Smooth muscle cell (in vitro differentiated cells): ENCODE measurements around the gene SLC13A5. TPM values are rescaled to one million over a fixed set of nuclear protein-coding genes. Genes with fewer than 3 reads are reported as not detected.
"Not testable (repeated sequence)": the region's sequence is repeated elsewhere in the genome, so short reads cannot be mapped to it uniquely, and the experiment has no call there.

Experiments used
- DNase-seq: peaks from one replicate; lab custom pipeline; 2025; ENCODE audit not compliant: unreplicated experiment; lab: John Stamatoyannopoulos, UW
- H2AFZ ChIP-seq: fragments of 200-600 bp; sonication (generic); 2 replicates; pipeline ENCODE4 v1.6.0; 2016; ENCODE audit warnings: antibody characterized with exemption, low read depth, mild to moderate bottlenecking
- H3F3A ChIP-seq: fragments of 200-600 bp; sonication (generic); 2 replicates; pipeline ENCODE4 v1.6.0; 2017; ENCODE audit warnings: antibody characterized with exemption, low read depth
- H3K27ac ChIP-seq: fragments of 200-600 bp; sonication (generic); 2 replicates; pipeline ENCODE4 v1.5.1; 2016; ENCODE audit warnings: low read depth, mild to moderate bottlenecking
- H3K27me3 ChIP-seq: fragments of 200-600 bp; sonication (generic); 2 replicates; pipeline ENCODE4 v1.6.1; 2016; ENCODE audit warnings: low read depth, mild to moderate bottlenecking
- H3K36me3 ChIP-seq: fragments of 200-600 bp; sonication (generic); 2 replicates; pipeline ENCODE4 v1.5.1; 2016; ENCODE audit warnings: low read depth
- H3K4me1 ChIP-seq: fragments of 200-600 bp; sonication (generic); 2 replicates; pipeline ENCODE4 v1.5.1; 2016; ENCODE audit warnings: low read depth
- H3K4me2 ChIP-seq: fragments of 200-600 bp; sonication (generic); 2 replicates; pipeline ENCODE4 v1.6.0; 2016; ENCODE audit warnings: mild to moderate bottlenecking
- H3K4me3 ChIP-seq: fragments of 200-600 bp; sonication (generic); 2 replicates; pipeline ENCODE4 v1.5.1; 2016; ENCODE audit warnings: mild to moderate bottlenecking
- H3K79me2 ChIP-seq: fragments of 200-600 bp; sonication (generic); 2 replicates; pipeline ENCODE4 v1.6.0; 2016; ENCODE audit warnings: low read depth, mild to moderate bottlenecking
- H3K9ac ChIP-seq: fragments of 200-600 bp; sonication (generic); 2 replicates; pipeline ENCODE4 v1.6.0; 2016; ENCODE audit warnings: low read depth
- H3K9me3 ChIP-seq: fragments of 200-600 bp; sonication (generic); replicated peaks from 2 replicates; pipeline ENCODE4 v1.5.1; 2016; ENCODE audit warnings: low read depth
- H4K20me1 ChIP-seq: fragments of 200-600 bp; sonication (generic); 2 replicates; pipeline ENCODE4 v1.6.0; 2016; ENCODE audit warnings: low read depth
- CTCF ChIP-seq: fragments of 200-600 bp; sonication (generic); IDR thresholded peaks from 2 replicates; pipeline ENCODE4 v1.5.1; 2017; ENCODE audit warnings: borderline replicate concordance, mild to moderate bottlenecking, antibody characterized with exemption; ENCODE audit not compliant: insufficient read depth, poor library complexity, severe bottlenecking
- WGBS: methylation state at CpG from one replicate; pipeline ENCODE4 v1.1.7; 2016; ENCODE audit warnings: low lambda C conversion rate; 5-methylcytosine and 5-hydroxymethylcytosine counted together
- polyA plus RNA-seq: library from polyadenylated mRNA; unstranded; fragments of >200 nt; fragmentation: Nextera tagmentation; extraction: Ambion mirVana; gene quantifications from 2 replicates; pipeline ENCODE4 v1.2.1, GENCODE V29; 2016
- total RNA-seq: library from RNA; depleted of rRNA; stranded (reverse); fragments of >200 nt; gene quantifications from 2 replicates; pipeline ENCODE4 v1.2.3, GENCODE V29; 2014

SLC13A5 gene
- total and polyA plus RNA-seq, 2 experiments from 2014 or later, result 2.3 TPM; not detected in 1

GRCh38 chr17:6668219-6668618 is 45.0 kb downstream of the SLC13A5 start:
- Histone ChIP-seq H3K9me3 (no peaks in the 10 kb centered on the region), H3K4me2 (no peak overlapping the region), H3K4me3 (no peak overlapping the region), H2AFZ (no peak overlapping the region), H3K27ac (no peak overlapping the region), H3F3A (no peaks in the 10 kb centered on the region), H3K79me2 (no peaks in the 10 kb centered on the region), H3K27me3 (peaks cover 11% of the 10 kb centered on the region), H3K4me1 (no peaks in the 10 kb centered on the region), H3K36me3 (no peaks in the 10 kb centered on the region), H3K9ac (no peak overlapping the region), H4K20me1 (no peaks in the 10 kb centered on the region)
- TF ChIP-seq CTCF, result no peak
- 94% methylated on average over 17 of the region's 17 CpGs for WGBS
- no peak for DNase-seq

GRCh38 chr17:6667516-6667915 is 45.7 kb downstream of the SLC13A5 start:
- no peaks in the 10 kb centered on the region for H3F3A ChIP-seq
- H3K4me1 ChIP-seq, result no peaks in the 10 kb centered on the region
- H3K79me2 ChIP-seq, result no peaks in the 10 kb centered on the region
- no peaks in the 10 kb centered on the region for H3K36me3 ChIP-seq
- DNase-seq, result no peak
- no peak overlapping the region for H3K9ac ChIP-seq
- H3K27ac ChIP-seq, result no peak overlapping the region
- H2AFZ ChIP-seq, result no peak overlapping the region
- WGBS, result 87% methylated on average over 6 of the region's 6 CpGs
- peaks cover 15% of the 10 kb centered on the region for H3K27me3 ChIP-seq
- no peaks in the 10 kb centered on the region for H3K9me3 ChIP-seq
- H4K20me1 ChIP-seq, result no peaks in the 10 kb centered on the region
- no peak for TF ChIP-seq CTCF
- H3K4me3 ChIP-seq, result no peak overlapping the region
- H3K4me2 ChIP-seq, result no peak overlapping the region

GRCh38 chr17:6666557-6666956 is 46.6 kb downstream of the SLC13A5 start:
- no peaks in the 10 kb centered on the region for H3K36me3 ChIP-seq
- no peaks in the 10 kb centered on the region for H3K9me3 ChIP-seq
- H3K79me2 ChIP-seq, result no peaks in the 10 kb centered on the region
- no peak for DNase-seq
- H3F3A ChIP-seq, result no peaks in the 10 kb centered on the region
- H3K27me3 ChIP-seq, result peaks cover 17% of the 10 kb centered on the region
- H3K27ac ChIP-seq, result no peak overlapping the region
- no peak overlapping the region for H2AFZ ChIP-seq
- no peak for TF ChIP-seq CTCF
- no peak overlapping the region for H3K4me3 ChIP-seq
- WGBS, result 90% methylated on average over 6 of the region's 6 CpGs
- H3K9ac ChIP-seq, result no peak overlapping the region
- no peak overlapping the region for H3K4me2 ChIP-seq
- no peaks in the 10 kb centered on the region for H4K20me1 ChIP-seq
- H3K4me1 ChIP-seq, result no peaks in the 10 kb centered on the region

- Histone ChIP-seq H3K27ac (no peak overlapping the region), H3K79me2 (no peaks in the 10 kb centered on the region), H3K4me3 (no peak overlapping the region), H3K27me3 (peaks cover 22% of the 10 kb centered on the region), H2AFZ (no peak overlapping the region), H3F3A (no peaks in the 10 kb centered on the region), H3K4me1 (no peaks in the 10 kb centered on the region), H3K36me3 (no peaks in the 10 kb centered on the region), H4K20me1 (no peaks in the 10 kb centered on the region), H3K9ac (no peak overlapping the region), H3K9me3 (no peaks in the 10 kb centered on the region), H3K4me2 (no peak overlapping the region)
- 21% methylated on average over 9 of the region's 9 CpGs for WGBS
- TF ChIP-seq CTCF, result peak; percentile 91
- DNase-seq, result peak; percentile 14
Measured at GRCh38 chr17:6666077-6666521, 47.1 kb downstream of the SLC13A5 start.

- WGBS, result 90% methylated on average over 14 of the region's 14 CpGs
- not testable (repeated sequence) for H3K4me2 ChIP-seq
Measured at GRCh38 chr17:6663200-6663599, 50.0 kb downstream of the SLC13A5 start.

More at GRCh38 chr17:6663200-6663599, 50.0 kb downstream of the SLC13A5 start:
- not testable (repeated sequence) for H3K4me1 ChIP-seq, H3K79me2 ChIP-seq, DNase-seq, H3K36me3 ChIP-seq, H3K27ac ChIP-seq, H4K20me1 ChIP-seq, H3F3A ChIP-seq, H3K4me3 ChIP-seq, H3K9me3 ChIP-seq, H2AFZ ChIP-seq, H3K9ac ChIP-seq
- peaks cover 32% of the 10 kb centered on the region for H3K27me3 ChIP-seq
